ENCODE results near the gene HAVCR1.

Gene HAVCR1

DNA sequence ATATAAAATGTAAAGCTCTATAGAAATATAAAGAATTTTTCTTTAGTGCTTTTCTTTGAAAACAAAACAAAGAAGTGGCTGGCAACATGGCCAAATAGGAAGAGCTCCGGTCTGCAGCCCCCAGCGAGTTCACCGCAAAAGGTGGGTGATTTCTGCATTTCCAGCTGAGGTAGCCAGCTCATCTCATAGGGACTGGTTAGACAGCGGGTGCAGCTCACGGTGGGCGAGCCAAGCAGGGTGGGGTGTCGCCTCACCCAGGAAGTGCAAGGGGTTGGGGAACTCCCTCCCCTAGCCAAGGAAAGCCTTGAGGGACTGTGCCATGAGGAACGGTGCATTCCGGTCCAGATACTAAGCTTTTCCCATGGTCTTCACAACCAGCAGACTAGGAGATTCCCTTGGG, 74.9 kb downstream of the HAVCR1 start:
- no peak for DNase-seq (ENCODE audit: low read depth)
- TF ChIP-seq, protein P1, sequence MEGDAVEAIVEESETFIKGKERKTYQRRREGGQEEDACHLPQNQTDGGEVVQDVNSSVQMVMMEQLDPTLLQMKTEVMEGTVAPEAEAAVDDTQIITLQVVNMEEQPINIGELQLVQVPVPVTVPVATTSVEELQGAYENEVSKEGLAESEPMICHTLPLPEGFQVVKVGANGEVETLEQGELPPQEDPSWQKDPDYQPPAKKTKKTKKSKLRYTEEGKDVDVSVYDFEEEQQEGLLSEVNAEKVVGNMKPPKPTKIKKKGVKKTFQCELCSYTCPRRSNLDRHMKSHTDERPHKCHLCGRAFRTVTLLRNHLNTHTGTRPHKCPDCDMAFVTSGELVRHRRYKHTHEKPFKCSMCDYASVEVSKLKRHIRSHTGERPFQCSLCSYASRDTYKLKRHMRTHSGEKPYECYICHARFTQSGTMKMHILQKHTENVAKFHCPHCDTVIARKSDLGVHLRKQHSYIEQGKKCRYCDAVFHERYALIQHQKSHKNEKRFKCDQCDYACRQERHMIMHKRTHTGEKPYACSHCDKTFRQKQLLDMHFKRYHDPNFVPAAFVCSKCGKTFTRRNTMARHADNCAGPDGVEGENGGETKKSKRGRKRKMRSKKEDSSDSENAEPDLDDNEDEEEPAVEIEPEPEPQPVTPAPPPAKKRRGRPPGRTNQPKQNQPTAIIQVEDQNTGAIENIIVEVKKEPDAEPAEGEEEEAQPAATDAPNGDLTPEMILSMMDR (conservative IDR thresholded peaks at IDR 0.05; ENCODE audit: low read depth, low read length) = no peak
- H3K4me3 ChIP-seq (ENCODE audit: low read depth, low read length) = no peak overlapping the region

DNA sequence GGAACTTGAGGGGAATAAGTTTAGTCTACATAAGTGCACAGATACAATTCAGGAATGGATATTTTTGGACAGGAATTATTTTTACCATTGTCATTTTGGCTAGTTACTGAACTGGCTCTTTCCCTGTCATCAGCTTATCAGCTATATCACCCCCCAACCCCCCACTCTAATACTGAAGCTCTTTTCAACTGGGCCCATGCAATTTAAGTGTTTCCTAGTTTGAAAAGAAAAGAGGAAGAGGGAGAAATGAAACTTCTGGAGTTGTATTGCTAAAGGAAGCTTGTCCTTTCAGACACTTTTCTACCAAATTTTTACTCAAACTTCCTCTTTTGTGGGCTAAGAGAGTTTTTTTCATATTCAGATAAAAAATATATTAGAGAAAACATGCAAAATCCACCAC, 77.4 kb downstream of the HAVCR1 start:
- H3K4me3 ChIP-seq (ENCODE audit: low read depth, low read length) = no peak overlapping the region
- TF ChIP-seq, protein P1 (conservative IDR thresholded peaks at IDR 0.05; ENCODE audit: low read depth, low read length) = no peak
- no peak for DNase-seq (ENCODE audit: low read depth)

All from choroid plexus epithelial cell (primary cell).